ENCODE data around the gene STK32B. TPM values are rescaled to one million over a fixed set of nuclear protein-coding genes. Genes with fewer than 3 reads are reported as not detected.

The STK32B gene
- total and polyA plus RNA-seq, 2 experiments from 2014 or later, result 0.71 to 2.3 TPM

DNA sequence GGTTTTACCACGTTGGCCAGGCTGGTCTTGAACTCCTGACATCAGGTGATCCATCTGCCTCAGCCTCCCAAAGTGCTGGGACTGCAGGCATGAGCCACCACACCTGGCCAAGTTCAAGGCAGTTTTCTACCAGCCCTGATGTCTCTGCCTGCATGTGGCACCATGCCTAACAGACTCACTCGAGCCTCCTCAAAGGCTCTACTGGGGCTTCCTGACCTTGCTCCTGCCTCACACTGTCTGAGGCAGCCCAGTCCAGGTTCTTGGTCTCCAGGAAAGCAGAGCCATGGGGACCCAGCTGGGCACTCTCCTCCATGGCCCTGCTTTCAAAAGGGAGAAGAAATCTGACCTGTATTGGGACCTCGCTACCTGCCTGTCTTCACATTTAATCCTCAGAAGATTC is 370.1 kb downstream of the STK32B start:
- DNase-seq (ENCODE audit: low spot score) (no peak), ATAC-seq (no peak)
- Mint-ChIP-seq H3K9me3 (peaks cover 30% of the 10 kb centered on the region), H3K36me3 (ENCODE audit: low read depth) (peaks cover 3% of the 10 kb centered on the region; the same call in 2 of the 3 replicates), H3K27me3 (ENCODE audit: insufficient read depth, low read depth, poor library complexity) (peaks cover 4% of the 10 kb centered on the region), H3K4me3 (no peak overlapping the region), H3K4me1 (no peaks in the 10 kb centered on the region), H3K27ac (no peak overlapping the region)
- Histone ChIP-seq H4K20me1 (replicated peaks; ENCODE audit: insufficient read depth) (no peaks in the 10 kb centered on the region), H2AFZ (no peak overlapping the region), H3K79me2 (replicated peaks; ENCODE audit: insufficient read depth) (no peaks in the 10 kb centered on the region), H3K27me3 (ENCODE audit: insufficient read depth) (no peaks in the 10 kb centered on the region), H3K4me3 (no peak overlapping the region), H3K4me2 (no peak overlapping the region), H3K27ac (ENCODE audit: low read depth) (no peak overlapping the region), H3K36me3 (ENCODE audit: insufficient read depth) (no peaks in the 10 kb centered on the region), H3F3A (replicated peaks; ENCODE audit: low read depth) (no peaks in the 10 kb centered on the region), H3K4me1 (ENCODE audit: insufficient read depth) (no peaks in the 10 kb centered on the region), H3K9me2 (ENCODE audit: insufficient read depth) (0 out of 2 replicates have a peak, but pooled peaks cover 7% of the 10 kb centered on the region)
- TF ChIP-seq CREB1 (CRISPR knock-in tag; IDR thresholded peaks at IDR 0.05; ENCODE audit: low read depth), result no peak
- TF ChIP-seq NANOG (IDR thresholded peaks at IDR 0.05; ENCODE audit: borderline replicate concordance), result no peak
- TF ChIP-seq EZH2phosphoT487 (IDR thresholded peaks at IDR 0.05; ENCODE audit: unreplicated experiment), result no peak
- TF ChIP-seq STAT1 (IDR thresholded peaks at IDR 0.05; ENCODE audit: unreplicated experiment), result no peak
- no peak for TF ChIP-seq ZNF331 (CRISPR knock-in tag; IDR thresholded peaks at IDR 0.05; ENCODE audit: low read depth)
- no peak for TF ChIP-seq ZNF462 (CRISPR knock-in tag; IDR thresholded peaks at IDR 0.05)
- TF ChIP-seq, protein P1, sequence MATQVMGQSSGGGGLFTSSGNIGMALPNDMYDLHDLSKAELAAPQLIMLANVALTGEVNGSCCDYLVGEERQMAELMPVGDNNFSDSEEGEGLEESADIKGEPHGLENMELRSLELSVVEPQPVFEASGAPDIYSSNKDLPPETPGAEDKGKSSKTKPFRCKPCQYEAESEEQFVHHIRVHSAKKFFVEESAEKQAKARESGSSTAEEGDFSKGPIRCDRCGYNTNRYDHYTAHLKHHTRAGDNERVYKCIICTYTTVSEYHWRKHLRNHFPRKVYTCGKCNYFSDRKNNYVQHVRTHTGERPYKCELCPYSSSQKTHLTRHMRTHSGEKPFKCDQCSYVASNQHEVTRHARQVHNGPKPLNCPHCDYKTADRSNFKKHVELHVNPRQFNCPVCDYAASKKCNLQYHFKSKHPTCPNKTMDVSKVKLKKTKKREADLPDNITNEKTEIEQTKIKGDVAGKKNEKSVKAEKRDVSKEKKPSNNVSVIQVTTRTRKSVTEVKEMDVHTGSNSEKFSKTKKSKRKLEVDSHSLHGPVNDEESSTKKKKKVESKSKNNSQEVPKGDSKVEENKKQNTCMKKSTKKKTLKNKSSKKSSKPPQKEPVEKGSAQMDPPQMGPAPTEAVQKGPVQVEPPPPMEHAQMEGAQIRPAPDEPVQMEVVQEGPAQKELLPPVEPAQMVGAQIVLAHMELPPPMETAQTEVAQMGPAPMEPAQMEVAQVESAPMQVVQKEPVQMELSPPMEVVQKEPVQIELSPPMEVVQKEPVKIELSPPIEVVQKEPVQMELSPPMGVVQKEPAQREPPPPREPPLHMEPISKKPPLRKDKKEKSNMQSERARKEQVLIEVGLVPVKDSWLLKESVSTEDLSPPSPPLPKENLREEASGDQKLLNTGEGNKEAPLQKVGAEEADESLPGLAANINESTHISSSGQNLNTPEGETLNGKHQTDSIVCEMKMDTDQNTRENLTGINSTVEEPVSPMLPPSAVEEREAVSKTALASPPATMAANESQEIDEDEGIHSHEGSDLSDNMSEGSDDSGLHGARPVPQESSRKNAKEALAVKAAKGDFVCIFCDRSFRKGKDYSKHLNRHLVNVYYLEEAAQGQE (IDR thresholded peaks at IDR 0.05; ENCODE audit: unreplicated experiment), result no peak
- TF ChIP-seq, protein P2, sequence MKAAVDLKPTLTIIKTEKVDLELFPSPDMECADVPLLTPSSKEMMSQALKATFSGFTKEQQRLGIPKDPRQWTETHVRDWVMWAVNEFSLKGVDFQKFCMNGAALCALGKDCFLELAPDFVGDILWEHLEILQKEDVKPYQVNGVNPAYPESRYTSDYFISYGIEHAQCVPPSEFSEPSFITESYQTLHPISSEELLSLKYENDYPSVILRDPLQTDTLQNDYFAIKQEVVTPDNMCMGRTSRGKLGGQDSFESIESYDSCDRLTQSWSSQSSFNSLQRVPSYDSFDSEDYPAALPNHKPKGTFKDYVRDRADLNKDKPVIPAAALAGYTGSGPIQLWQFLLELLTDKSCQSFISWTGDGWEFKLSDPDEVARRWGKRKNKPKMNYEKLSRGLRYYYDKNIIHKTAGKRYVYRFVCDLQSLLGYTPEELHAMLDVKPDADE (IDR thresholded peaks at IDR 0.05), result no peak
- TF ChIP-seq, protein P3, sequence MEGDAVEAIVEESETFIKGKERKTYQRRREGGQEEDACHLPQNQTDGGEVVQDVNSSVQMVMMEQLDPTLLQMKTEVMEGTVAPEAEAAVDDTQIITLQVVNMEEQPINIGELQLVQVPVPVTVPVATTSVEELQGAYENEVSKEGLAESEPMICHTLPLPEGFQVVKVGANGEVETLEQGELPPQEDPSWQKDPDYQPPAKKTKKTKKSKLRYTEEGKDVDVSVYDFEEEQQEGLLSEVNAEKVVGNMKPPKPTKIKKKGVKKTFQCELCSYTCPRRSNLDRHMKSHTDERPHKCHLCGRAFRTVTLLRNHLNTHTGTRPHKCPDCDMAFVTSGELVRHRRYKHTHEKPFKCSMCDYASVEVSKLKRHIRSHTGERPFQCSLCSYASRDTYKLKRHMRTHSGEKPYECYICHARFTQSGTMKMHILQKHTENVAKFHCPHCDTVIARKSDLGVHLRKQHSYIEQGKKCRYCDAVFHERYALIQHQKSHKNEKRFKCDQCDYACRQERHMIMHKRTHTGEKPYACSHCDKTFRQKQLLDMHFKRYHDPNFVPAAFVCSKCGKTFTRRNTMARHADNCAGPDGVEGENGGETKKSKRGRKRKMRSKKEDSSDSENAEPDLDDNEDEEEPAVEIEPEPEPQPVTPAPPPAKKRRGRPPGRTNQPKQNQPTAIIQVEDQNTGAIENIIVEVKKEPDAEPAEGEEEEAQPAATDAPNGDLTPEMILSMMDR (conservative IDR thresholded peaks at IDR 0.05; ENCODE audit: low read depth in 2 of 2), result no peak
- no peak for TF ChIP-seq ZNF114 (CRISPR knock-in tag; IDR thresholded peaks at IDR 0.05)
- TF ChIP-seq POLR2AphosphoS5 (IDR thresholded peaks at IDR 0.05; ENCODE audit: low read depth), result no peak
- TF ChIP-seq EZH2 (IDR thresholded peaks at IDR 0.05; ENCODE audit: low read depth, unreplicated experiment), result no peak
- no peak for TF ChIP-seq JUNB (IDR thresholded peaks at IDR 0.05; ENCODE audit: unreplicated experiment)
